Inflammatory macrophage (primary cell): ENCODE results near the gene PFN4.
"Not testable (repeated sequence)": the region's sequence is repeated elsewhere in the genome, so short reads cannot be mapped to it uniquely, and the experiment has no call there.

Experiments
- DNase-seq, 2 donors: peaks; one replicate each; pipeline ENCODE4 v3.0.0-alpha.2; 2020 to 2022

Gene PFN4

DNA sequence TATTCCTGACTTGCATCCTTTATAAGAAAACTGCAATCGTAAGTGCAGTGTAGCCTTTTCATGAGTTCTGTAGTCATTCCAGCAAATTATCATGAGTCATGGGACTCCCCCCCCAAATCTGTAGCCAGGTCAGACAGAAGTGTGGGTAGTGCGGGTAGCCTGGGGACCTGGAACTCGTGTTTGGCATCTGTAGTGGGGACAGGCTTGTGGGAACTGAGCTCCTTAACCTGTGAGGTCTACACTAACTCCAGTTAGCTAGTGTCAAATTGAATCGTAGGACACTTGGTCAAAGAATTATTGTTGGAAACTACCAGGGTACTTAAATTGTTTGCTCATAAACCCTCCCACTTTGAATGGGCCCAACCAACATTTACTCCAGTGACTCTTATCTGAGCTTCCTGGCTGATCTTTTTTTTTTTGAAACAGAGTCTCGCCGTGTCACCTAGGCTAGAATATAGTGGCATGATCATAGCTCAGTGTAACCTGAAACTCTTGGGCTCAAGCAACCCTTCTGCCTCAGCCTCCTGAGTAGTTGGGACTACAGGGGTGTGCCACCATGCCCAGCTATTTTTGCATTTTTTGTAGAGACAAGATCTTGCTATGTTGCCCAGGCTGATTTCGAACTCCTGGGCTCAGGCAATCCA lies 12.4 kb downstream of the PFN4 start:
- no peak for DNase-seq

DNA sequence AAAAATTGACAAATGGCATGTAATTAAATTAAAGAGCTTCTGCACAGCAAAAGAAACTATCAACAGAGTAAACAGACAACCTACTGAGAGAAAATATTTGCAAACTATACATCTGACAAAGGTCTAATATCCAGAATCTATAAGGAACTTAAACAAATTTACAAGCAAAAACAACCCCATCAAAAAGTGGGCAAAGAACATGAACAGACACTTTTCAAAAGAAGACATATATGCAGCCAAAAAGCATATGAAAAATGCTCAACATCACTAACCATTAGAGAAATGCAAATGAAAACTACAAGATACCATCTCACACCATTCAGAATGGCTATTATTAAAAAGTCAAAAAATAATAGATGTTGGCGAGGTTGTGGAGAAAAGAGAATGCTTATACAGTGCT lies 13.7 kb downstream of the PFN4 start:
- not testable (repeated sequence) for DNase-seq

DNA sequence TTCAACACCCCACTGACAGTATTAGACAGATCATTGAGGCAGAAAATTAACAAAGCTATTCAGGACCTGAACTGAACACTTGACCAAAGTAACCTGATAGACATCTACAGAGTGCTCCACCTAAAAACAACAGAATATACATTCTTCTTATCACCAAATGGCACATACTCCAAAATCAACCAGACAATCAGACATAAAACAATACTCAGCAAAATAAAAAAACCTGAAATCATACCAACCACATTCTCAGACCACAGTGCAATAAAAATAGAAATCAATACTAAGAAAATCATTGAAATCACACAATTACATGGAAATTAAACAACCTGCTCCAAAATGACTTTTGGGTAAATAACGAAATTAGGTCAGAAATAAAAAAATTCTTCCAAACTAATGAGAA lies 15.8 kb downstream of the PFN4 start:
- no peak for DNase-seq

DNA sequence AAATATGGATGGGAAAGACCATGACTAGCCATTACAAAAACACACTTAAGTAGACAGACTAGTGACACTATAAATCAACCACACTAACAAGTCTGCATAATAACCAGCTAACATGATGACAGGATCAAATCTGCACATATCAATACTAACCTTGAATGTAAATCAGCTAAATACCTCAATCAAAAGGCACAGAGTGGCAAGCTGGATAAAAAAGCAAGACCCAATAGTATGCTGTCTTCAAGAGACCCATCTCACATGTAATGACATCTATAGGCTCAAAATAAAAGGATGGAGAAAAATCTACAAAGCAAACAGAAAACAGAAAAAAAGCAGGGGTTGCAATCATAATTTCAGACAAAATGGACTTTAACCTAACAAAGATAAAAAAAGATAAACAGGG lies 16.3 kb downstream of the PFN4 start:
- no peak for DNase-seq

DNA sequence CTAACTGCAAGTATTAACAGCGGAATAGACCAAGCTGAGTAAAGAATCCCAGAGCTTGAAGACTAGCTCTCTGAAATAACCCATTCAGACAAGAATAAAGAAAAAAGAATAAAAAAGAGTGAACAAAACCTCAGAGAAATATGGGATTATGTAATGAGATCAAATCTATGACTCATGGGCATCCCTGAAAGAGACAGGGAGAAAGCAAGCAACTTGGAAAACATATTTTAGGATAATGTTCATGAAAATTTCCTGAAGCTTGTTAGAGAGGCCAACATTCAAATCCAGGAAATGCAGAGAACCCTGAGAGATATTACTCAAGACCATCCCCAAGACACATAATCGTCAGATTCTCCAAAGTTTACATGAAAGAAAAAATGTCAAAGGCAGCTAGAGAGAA lies 17.3 kb downstream of the PFN4 start:
- DNase-seq: no peak

DNA sequence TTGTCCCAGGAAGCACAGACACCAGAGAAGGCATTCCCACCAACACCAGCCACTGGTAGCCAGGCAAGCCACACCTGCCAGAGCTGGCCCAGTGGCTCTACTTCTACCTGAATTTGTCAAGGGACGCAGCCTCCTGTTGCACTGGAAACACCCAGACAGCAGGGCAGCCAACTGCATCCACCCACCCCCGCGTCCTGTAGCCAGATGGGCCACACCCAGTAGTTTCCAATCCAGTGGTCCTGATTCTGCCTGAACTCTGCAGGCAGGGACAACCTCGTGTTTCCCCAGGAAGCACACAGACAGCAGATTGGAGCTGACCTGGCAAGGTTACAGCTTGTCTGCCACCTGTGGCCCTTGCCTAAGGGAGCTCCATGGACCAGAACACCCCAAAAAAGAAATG lies 18.2 kb downstream of the PFN4 start:
- DNase-seq: no peak

DNA sequence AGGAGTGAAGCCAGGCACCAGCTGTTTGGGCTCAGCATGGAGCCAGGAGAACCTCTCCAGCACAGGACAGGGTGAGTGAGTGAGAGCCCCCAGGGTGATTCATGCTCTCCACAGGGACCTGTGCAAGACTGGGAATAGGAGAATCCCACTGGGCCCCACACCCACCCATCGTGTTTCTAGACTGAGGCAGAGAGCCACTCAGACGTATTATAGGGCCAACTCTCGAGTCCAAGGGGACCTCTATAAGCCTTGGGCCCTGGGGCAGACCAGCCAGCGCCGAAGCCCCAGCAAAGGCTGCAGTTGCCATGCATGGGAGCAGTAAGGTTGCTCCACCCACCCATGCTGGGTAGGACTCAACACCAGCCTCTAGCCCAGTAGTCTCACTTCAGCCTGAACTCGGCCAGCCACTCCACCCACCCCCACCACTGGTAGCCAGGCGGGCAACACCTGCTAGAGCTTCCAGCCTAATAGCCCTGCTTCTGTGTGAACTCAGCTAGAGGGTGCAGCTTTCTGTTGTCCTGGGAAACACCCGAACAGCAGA lies 19.0 kb downstream of the PFN4 start:
- no peak for DNase-seq

DNA sequence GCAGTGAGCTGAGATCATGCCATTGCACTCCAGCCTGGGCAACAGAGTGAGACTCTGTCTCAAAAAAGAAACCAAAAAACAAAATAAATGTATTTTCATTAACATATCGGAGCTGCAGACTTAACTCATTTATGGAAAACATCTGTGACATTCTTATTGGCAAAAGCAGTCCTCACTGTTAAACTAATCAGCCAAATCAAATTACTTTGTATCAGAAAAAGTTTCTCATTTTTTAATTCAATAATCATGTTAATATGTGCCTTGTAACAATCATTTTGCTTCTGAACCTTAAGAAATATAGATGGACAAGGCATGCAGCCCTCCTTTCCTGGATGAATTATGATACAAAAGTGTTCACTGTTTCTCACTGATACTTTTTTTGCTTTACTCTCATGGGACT lies 20.5 kb downstream of the PFN4 start:
- DNase-seq: no peak

DNA sequence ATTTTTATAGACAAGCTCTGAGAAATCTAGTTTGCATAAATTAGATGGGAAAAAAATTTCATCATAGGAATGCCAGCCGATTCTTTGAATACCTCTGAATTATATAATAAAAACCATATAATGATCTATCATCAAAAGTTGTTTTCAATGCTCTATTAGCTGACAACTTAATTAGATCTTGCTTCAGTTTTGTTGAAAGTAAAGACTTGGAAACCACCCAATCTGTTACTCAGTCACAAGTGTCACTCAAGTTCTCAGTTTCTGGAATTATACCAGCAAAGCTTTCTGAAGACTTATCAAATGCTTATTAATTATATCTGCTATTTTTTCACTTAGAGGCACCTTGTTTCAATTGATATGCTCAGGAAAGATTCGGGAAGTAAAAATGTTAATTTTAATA lies 21.1 kb downstream of the PFN4 start:
- no peak for DNase-seq

DNA sequence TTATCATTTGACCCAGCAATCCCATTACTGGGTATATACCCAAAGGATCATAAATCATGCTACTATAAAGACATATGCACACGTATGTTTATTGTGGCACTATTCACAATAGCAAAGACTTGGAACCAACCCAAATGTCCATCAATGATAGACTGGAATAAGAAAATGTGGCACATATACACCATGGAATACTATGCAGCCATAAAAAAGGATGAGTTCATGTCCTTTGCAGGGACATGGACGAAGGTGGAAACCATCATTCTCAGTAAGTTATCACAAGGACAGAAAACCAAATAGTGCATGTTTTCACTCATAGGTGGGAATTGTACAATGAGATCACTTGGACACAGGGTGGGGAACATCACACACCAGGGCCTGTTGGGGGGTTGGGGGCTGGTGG lies 22.4 kb downstream of the PFN4 start:
- DNase-seq: not testable (repeated sequence)

DNA sequence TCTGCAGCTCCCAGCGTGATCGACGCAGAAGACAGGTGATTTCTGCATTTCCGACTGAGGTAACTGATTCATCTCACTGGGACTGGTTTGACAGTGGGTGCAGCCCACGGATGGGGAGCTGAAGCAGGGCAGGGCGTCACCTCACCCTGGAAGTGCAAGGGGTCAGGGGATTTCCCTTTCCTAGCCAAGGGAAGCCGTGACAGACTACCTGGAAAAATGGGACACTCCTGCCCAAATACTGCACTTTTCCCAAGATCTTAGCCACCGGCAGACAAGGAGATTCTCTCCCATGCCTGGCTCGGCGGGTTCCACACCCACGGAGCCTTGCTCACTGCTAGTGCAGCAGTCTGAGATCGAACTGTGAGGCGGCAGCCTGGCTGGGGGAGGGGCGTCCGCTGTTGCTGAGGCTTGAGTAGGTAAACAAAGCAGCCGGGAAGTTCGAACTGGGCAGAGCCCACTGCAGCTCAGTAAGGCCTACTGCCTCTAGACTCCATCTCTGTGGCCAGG lies 27.9 kb downstream of the PFN4 start:
- DNase-seq: not testable (repeated sequence)

DNA sequence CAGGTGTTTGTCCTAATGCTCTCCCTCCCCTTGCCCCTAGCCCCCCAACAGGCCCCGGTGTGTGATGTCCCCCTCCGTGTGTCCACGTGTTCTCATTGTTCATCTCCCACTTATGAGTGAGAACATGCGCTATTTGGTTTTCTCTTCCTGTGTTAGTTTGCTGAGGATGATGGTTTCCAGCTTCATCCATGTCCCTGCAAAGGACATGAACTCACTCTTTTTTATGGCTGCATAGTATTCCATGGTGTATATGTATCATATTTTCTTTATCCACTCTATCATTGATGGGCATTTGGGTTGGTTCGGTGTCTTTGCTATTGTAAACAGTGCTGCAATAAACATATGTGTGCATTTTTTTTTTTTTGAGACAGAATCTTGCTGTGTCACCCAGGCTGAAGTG lies 29.9 kb downstream of the PFN4 start:
- not testable (repeated sequence) for DNase-seq

DNA sequence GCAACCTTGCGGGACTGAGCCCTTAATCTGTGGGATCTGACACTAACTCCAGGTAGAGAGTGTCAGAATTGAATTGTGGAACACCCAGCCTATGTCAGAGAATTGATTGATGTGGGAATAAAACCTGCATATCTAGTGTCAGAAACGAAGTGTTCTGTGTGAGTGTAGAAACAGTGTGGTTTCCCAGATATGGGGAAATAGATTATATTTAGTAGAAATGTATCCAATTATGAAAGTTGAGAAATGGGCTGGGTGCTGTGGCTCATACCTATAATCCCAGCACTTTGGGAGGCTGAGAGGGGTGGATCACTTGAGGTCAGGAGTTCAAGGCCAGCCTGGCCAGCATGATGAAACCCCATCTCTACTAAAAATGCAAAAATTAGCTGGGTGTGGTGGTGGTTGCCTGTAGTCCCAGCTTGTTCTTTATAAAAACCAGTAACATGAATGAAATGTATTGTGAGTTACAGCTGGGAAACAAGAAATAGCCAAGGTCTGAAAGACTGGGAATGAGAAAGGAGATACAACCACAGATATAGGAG lies 34.2 kb downstream of the PFN4 start:
- DNase-seq: no peak

DNA sequence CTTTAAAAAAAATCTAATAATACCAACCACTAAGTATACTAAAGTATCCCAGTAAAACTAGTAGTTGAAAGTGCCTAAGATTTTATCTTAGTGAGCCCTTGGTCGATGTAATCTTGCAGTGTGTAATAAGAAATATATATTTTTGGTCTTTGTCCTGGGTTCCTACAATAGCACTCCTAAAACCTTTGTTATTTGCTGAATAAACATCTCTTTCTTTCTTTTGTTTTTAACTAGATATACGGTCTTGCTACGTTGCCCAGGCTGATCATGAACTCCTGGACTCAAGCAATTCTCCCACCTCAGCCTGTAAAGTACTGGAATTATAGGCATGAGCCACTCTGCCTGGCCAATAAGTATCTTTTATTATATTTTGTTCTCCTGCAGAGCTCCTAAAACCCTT lies 36.1 kb downstream of the PFN4 start:
- no peak for DNase-seq

DNA sequence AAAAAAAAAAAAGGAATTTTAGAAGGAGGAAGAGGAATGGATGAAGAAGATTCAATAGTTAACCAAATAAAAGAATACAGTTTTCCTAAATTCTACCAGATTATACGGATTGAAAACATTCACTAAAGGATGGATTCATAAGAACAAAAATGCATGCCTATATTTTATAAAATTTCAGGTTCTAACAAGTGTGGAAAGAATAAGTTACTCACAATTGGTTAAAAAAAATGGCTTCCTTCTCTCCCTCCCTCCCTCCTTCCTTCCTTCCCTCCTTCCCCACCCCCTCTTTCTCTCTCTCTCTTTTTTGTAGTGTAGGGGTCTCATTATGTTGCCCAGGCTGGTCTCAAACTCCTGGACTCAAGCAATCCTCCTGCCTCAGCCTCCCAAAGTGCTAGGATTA lies 36.9 kb downstream of the PFN4 start:
- DNase-seq: no peak

DNA sequence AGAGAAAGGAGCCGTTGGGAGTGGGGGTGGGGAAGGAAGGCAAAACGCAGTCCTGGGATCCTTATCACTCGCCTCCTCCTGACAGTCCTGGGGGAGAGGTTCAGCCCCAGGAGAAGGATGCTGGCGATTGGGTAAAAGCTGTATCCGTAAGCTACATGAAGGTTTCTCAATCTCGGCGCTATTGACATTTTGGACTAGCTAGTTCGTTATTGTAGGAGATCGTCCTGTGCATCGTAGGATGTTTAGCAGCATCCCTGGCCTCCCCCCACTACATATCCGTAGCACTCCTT lies 38.0 kb downstream of the PFN4 start:
- no peak for DNase-seq

DNA sequence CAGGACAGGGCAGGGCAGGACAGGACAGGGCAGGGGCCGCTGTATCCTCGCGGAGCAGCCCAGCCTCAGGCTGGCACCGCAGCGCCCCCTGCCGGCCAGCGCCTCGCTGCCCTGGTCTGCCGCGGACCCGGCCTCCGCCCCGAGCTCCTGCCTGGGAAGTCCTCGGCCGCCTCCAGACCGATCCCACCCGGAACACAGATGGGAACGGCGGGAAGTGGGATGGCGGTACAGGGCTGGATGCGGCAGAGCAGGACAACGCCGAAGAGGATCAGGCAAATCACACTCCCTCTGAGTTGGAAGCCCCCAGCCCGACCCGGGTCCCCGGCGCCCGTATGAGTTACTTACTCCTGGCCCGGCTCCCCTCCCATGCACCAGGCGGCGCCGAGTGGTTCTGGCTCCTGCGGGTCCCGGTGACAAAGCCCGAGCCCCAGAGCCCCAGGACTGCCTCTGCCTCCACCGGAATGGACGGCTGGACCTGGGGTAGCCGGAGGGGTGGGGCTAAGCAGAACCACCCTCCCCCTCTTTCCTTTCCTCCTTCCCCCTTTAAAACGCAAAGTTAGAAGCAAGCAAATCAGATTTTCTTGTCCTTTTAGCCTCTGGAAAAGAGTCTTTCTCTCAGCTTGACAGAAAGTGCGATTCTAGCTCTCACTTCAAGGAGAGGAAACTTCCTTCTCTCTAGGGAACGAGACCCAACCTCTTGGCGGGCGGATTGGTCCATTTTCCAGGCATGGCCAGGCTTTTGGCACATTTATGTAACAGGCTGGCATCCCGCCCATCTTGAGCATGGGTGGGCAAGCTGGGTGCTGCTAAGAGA lies 38.5 kb downstream of the PFN4 start, which contains the start of gene TP53I3:
TP53I3 (minus strand) TSS at position 449 of the 814 bp plus-strand sequence. CDS start 508 bp downstream, outside the sequence.
- DNase-seq: peak; percentile 92 to 94

DNA sequence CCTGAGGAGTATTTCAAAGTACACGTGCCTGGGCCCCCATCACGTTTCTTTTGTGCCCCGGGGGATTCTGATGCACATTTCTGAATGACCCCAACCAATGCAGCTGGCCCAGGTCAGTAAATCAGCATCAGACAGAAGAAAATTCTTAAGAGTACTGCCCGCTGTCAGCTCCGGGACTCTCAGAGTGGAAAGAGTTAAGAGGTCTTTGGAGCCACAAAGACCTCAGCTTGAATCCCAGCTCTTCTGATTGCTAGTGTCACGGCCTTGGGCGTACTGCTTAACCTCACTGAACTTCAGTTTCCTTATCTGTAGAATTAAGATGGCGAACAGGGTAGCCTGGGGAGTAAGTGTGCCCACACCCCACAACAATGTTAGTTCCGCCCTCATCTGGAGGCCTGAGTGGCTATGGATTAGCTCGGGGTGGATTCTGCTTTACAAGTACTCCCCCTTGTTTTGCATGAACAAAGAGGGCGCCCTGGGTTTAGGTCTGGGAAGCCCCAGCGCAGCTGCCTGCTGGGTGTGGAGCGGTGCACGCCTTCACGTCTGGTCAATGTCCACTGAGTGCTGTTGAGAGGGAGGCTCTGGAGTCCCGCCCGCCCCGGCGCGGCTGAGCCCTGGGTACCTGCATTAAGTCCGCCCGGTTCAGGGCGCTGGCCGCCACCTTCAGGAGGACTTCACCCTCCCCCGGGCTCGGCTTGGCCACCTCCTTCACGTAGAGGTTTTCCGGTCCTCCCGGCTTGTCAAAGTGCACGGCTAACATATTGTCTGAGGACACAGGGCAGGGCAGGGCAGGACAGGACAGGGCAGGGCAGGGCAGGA lies 39.4 kb downstream of the PFN4 start:
- peak; percentile 88 for DNase-seq

DNA sequence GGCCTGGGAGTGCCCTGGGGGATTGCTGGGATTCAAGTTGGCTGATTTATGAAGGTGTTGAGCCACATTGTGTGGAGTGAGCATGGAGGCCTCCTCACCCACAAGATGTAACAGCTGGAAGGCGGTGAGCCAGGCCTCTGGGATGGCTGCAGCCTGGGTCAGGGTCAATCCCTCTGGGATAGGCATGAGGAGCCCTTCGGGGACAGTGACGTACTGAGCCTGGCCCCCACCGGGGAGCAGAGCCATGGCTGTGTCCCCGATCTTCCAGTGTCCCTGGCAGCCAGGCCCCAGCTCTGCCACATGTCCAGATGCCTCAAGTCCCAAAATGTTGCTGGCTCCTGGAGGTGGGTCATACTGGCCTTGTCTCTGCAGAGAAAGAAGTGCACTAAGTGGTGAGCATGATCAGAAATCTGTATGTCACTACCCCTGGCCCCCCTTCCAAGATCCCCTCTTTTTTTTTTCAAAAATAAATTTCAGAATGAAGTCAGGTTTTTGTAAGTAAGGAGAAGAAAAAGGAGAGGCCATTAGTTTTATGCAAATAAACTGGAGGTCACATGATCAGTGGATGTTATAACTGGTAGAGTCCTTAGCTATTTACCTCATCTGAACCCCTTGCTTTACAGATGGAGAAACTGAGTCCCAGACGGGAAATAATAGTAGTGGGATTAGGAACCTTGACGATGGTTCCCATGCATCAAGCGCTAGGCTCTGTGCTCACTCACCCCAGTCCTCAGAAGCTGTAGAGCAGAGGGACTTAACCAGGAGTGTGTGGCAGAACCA lies 40.2 kb downstream of the PFN4 start:
- DNase-seq: no peak

DNA sequence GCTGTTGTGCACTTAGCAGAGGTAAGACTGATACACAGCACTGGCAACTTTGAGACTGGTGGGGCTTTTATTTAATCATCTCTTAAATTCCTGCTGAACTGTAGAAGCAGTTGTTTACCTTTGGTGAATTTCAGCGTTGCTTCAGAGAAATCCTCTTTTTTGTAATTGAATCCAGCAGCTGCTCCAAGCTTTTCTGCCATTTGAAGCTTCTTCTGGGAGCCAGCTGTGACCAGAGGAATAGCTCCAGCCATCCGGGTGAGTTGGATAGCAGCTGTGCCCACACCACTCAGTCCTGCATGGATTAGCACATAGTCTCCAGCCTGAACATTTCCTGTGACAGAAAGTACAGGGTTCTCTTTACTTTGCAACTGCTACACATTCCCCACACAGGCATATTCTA lies 42.4 kb downstream of the PFN4 start:
- DNase-seq: no peak

DNA sequence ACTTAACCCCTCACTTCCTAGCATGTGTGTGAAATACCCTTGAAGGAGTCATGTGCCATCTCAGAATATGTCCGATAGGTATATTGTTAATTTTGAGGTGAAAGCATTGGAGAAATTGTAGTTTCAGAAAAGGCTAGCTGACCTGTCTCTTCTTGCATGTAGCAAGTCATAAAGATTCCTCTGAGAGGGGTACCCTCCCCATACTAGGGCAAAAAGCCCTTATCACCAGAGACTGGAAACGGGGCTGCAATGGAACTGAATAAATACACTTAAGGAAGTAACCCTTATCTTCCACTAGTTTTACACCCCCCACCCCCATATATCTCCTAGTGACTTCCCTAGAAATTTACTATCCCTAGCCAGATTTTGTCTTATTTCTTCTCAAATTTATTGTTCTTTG lies 45.3 kb downstream of the PFN4 start:
- no peak for DNase-seq

DNA sequence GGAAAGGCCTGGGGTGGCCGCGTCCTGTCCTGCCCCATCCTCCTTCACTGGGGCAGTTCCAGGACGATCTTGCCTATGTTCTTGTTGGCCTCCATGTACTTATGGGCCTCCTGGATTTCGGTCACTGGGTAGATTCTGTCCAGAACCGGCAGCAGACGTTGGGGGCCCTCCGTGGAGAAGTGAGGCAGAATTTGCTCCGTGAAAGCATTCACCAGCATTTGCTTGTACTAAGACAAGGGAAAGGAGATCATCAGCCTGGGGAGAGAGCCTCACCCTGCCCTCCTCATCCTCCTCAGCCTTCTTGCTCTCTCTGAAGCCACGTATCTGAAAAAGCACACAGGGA lies 45.6 kb downstream of the PFN4 start:
- DNase-seq: no peak
